ENCODE measurements around the gene ZBTB7B.
"Not testable (repeated sequence)": the region's sequence is repeated elsewhere in the genome, so short reads cannot be mapped to it uniquely, and the experiment has no call there.

The ZBTB7B gene

DNA sequence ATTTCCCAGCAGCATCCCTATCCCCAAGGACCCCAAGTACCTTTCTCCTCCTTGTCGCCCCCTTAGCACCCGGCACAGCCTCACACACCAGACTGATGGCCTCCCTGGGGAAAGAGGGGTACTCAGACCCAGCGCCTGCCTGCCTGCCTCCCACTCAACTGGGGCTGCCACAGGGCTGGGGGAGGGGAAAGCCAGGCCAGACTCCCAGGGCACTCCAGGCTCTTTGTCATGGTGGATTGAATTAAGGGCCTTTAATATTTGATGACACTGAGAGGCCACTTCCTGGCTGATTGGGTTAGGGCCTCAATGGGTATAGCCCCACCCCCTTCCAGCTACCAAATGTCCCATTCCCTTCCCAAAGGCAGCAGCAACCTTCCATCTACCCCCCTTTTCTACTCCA, 33.9 kb upstream of the ZBTB7B start:
- no peak for DNase-seq (ENCODE audit: low read depth in 2 of 2)

DNA sequence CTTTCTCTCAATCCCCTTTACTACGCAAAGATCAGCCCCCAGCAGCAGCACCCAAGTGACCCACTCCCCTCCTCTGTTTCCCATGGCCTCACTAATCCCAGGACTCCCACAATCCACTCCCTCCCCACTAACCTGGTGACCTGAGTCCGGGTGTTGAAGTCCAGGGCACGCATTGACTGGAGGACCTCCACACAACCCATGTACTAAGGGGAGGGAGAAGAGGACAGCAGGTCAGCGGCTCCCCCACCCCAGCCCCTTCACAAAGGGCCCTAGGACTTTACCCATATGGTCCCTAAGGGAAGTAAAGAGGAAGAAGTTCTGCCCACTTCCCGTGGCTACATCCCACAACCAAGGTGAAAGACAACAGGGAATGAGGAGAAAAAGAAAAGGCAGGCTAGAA, 33.4 kb upstream of the ZBTB7B start:
- DNase-seq (ENCODE audit: low read depth in 2 of 2) = no peak

DNA sequence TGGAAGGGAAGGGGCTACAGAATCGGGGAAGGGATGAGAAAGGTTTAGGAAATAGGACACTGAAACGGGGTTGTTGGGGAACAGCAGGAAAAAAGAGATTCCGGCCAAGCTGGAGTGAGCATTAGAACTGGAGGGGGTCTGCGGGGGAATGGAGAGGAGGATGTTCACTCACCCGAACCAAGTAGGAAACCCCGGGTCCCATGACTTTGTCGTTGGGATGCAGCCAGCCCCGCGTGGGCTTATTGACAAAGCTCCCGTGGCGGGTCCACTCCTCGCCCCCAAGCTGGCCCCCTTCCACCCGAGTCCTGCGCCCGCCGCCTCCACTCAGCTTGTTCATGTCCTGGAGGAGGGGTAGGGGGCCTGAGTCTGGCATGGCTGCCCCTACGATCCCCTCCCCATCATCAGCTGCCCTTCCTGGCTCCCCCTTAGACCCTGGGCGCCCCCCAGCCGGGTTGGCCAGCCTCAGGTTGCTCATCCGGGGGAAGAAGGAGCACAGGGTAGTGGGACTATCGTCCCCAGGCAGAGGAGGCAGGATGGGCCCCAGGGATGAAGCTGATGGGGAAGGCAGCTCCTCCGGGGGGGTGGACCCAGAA, 32.6 kb upstream of the ZBTB7B start:
- no peak for DNase-seq (ENCODE audit: low read depth in 2 of 2)

DNA sequence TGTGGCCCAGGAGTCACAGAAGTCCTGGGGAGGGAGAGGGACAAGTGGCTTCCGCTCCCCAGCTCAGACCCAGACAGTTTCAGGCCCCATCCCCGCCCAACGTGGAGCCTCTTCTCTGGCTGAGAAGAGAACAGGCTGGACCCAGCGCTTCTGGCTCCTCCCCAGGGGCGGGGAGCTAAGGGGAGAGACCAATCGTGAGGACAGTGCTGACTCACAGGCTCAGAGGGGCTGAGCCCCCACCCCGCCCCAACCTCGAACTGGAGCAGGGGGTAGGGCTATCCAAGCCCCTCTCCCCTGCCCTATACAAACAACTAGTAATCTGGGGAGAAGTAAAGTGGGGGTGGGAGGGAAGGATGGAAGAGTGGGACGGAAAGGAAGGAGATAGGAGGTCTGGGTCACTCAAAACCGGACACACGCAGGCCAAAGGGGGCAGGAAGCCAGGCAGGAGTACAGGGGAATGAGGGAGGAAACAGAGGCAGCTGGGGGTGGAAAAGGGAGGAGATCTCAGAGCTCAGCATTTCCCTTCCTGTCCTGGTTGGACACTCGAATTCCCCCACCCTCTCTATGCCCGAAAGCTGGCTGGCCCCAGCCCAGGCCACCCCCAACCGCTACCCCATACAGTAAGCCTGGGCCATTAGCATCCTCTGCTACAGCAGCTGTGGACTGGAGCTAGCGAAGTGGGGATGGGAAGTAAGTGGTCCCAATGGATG, 31.8 kb upstream of the ZBTB7B start, which contains the start of gene SHC1:
Gene SHC1 (minus strand): TSS at position 117 of the 710 bp plus-strand sequence. CDS start 221 bp downstream, outside the sequence.
- peak; percentile 88 to 89 for DNase-seq (ENCODE audit: low read depth in 2 of 2)

DNA sequence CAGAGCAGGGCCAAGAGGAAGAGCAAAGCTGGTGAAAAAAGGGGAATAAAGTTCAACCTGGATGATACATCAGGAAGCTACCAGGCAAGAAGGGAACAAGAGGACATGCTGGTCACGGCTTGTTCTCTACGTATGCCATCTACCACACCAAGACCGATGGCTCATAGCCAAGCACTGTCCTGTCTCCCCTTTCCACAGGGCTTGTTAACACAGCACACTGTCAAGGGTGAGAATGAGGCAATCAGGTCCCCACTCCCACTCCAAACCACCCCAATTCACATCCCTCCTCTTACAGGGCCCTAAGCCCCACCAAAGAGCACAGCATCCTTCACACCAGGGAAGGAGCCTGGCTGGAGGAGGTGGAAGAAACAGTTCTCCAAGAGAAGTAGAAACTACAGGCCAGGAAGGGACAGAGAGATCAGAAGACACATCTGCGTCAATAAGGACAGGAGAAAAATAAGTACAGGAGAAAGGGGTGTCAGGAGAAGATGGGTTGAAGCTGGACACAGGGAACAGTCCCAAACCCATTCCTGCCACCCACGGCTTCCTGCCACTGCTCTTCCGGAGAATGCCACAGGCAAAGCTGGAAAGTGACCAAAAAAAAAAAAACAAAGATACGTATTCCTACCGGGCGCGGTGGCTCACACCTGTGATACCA, 31.1 kb upstream of the ZBTB7B start:
- no peak for DNase-seq (ENCODE audit: low read depth in 2 of 2)

DNA sequence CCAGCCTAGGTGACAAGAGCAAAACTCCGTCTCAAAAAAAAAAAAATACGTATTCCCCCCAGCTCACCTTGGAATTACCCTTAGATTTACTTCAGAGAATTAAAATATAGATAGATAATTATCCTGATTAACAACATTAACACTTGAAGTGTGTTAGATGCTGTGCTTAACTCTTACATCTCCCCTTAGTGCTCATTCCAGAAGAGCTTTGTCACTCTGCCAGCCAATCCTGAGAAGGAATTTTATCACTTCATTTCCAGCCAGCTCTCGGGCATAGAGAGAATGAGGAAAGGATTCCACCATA, 30.4 kb upstream of the ZBTB7B start:
- peak; percentile 78 to 79 for DNase-seq (ENCODE audit: low read depth in 2 of 2)

DNA sequence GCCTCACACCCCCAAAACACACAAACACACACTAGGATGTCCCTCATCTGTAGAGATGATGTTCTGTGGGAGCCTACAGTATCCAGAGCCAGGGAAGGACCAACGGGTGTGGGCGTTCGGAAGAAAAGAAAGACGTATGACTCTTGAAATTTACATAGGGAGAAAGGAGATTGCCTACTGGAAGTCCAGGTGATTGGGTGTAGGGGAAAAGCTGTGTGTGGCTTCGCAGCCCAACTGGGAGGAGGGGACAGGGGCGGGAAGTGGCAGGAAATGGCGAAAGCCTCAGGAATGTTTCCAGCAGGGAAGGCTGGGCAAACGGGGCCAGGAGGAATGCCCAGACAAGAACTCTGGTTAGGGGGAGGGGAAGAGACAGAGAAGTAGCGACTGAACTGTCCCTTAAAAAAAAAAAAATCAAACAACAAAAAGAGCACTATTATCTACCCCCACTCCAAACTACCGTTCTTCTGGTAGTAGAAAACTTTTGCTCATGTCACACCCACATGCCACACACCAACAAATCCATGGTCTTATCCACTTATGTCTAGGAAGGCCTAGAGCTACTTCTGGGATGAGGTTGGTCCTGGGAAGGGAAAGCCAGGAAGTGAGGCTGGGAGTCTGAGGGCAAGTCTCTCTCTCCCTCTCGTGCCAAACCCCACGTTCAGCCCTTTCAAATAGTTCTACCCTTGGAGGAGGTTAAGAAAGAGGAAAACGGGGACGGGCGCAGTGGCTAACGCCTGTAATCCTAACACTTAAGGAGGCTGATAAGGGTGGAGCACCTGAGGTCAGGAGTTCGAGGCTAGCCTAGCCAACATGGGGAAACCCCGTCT, 29.9 kb upstream of the ZBTB7B start:
- DNase-seq (ENCODE audit: low read depth in 2 of 2) = peak; percentile 92 to 94

DNA sequence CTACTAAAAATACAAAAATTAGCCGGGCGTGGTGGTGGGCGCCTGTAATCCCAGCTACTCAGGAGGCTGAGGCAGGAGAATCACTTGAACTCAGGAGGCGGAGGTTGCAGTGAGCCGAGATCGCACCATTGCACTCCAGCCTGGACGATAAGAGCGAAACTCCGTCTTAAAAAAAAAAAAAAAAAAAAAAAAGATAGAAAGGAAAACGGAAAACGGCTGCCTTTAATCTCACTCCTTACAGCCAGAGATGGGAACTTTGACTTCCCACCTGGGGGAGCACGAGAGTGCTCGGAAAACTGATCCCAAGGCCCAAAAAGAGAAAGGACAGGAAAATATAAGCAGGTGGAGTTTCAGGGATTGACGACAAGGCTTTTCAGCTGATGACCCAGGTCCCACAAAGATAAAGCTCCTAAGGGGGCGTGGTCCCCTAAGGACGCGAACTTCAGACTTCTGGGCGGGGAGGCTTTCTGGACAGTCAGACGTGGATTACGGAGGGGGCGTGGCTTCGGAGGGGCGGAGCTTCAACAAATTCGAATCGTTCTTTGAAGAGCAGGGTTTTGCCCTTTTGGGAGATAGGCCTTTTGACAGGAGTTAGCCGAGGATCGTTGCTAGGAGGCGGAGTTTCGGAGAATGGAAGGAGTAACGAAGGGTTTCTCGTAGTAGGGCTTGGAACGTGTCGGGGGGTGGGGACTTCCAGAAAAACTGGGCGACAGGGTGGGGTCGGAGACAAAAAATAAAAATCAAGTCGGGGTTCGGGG, 29.1 kb upstream of the ZBTB7B start:
- DNase-seq (ENCODE audit: low read depth in 2 of 2) = peak; percentile 91 to 93

DNA sequence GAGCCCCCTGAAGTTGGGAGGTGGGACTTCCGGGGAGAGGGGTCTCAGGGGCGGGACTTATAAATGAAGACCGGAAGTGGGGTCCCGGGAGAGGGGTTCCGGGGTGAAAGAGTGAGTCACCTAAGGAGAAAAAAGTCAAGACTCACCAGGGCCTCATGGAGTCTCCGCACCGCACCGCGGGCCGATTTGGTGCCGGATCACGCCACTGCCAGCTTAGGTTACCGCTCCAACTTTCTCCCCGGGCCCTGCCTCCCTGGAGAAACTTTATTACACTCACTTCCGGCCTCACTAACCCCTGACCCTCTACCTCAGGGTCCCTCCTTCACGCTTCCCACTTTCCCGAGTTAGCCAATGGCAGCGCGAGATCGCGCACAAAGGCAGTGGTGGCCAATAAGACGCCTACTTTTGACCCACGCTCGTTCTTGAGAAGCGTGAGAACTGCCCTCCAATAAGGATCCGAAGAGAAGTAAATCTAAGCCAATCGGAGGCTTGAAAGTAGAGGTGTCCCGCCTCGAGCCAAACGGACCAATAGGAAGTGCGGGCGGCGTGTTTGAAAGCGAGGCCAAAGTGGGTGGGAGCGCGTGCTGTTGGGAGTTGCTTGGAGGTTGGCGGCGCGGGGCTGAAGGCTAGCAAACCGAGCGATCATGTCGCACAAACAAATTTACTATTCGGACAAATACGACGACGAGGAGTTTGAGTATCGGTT, 28.3 kb upstream of the ZBTB7B start, which contains the start of gene CKS1B:
Gene CKS1B (plus strand): TSS at position 580 of the 706 bp plus-strand sequence. CDS start 65 bp downstream, at position 645.
- DNase-seq (ENCODE audit: low read depth in 2 of 2) = peak; percentile 100

DNA sequence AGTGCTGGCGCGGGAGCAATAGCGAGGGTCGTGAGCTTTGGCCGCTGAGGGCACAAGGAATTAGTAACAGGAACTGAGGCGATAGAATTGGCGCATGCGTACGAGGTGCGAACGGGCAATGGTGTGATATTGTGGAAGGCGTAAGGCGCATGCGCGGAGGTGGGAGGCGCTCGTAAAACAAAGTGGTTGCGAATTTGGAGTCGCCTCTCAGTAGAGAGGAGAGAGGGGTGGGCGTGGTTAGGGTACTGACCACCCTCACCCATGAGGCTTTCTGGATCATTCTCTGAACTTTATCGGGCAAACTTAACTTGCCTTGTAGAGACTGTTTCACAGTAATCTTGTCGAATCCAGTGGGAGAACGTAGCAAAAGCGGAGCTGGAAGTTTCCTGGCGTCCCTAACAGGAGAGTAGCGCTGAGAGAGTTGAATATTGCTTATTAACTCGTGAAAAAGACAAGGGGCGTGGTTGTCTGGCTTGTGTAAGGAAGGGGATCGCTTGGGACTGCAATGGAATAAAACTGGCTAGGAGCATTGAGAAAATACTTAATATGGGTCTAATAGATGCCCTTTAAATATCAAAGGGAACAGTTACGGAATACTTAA, 27.7 kb upstream of the ZBTB7B start:
- DNase-seq (ENCODE audit: low read depth in 2 of 2) = peak; percentile 90 to 92

DNA sequence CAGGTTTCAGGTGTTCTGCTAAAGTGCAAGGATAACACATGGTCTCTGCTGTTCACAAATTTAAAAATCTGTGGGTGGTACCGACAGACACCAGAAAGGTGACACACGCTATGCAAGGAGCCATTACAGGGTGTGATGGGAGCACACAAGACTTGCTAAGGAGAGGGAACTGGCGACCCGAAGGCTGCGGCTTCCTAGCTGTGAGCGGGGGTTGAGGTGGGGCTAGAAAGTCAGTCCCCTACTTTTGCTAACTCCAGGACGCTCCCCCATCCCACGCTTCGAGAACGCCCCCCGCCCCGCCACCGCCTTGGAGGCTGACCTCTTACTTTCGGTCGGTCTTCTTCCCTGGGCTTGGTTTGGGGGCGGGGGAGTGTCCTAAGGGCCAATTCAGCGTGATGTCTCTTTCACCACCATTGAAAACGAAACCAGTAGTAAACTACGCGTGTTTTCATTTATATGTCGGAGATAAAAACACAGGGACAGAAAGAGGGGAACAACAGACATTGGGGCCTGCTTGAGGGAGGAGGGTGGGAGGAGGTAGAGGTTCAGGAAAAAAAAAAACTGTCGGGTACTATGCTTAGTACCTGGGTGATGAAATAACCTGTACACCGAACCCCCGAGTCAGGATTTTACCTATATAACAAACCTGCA, 27.1 kb upstream of the ZBTB7B start:
- no peak for DNase-seq (ENCODE audit: low read depth in 2 of 2)

DNA sequence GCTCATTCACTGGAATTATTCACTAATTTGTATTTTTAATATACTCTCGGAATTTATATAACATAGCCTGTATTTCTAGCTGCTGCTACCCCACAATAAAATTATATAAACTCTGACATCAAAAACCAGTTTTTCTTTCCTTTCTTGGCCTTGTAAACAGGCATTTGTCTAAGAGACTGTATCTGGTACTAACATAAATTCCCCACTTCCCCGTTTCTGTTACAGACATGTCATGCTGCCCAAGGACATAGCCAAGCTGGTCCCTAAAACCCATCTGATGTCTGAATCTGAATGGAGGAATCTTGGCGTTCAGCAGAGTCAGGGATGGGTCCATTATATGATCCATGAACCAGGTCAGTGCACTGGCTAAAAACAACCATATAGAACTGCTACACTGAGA, 24.8 kb upstream of the ZBTB7B start:
- DNase-seq (ENCODE audit: low read depth in 2 of 2) = not testable (repeated sequence)

DNA sequence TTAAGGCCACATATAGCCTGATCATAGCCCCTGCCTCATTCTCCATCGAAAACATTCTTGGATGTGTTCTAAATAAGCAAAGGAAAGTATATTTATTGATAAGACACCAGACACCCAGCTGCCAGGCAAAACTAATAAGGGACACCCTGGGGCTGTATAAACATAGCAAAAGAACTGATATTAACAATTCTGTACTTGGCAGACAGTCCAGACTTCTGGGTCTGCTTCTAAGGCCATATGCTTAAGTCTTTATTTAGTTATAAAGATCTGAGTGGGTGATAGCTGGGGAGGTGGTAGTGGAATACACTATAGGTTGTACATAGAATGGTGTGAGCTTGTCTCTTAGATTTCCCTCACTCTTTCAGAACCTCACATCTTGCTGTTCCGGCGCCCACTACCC, 24.2 kb upstream of the ZBTB7B start:
- no peak for DNase-seq (ENCODE audit: low read depth in 2 of 2)

DNA sequence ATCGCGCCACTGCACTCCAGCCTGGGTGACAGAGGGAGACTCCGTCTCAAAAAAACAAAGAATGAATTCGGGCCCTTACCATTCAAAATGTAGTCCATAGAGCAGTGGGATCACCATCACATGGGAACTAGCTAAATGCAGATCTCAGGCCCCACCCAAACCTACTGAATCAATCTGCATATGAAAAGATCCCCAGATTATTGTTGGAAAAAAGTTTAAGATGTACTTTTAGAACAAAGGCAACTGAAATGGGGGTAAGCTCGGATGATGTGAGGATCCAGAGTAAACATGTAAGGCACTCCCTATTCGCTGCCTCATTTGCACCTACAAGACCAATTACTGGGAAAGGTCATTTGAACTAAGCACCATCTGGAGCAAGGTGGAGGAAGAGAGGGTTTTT, 20.3 kb upstream of the ZBTB7B start:
- DNase-seq (ENCODE audit: low read depth in 2 of 2) = no peak

DNA sequence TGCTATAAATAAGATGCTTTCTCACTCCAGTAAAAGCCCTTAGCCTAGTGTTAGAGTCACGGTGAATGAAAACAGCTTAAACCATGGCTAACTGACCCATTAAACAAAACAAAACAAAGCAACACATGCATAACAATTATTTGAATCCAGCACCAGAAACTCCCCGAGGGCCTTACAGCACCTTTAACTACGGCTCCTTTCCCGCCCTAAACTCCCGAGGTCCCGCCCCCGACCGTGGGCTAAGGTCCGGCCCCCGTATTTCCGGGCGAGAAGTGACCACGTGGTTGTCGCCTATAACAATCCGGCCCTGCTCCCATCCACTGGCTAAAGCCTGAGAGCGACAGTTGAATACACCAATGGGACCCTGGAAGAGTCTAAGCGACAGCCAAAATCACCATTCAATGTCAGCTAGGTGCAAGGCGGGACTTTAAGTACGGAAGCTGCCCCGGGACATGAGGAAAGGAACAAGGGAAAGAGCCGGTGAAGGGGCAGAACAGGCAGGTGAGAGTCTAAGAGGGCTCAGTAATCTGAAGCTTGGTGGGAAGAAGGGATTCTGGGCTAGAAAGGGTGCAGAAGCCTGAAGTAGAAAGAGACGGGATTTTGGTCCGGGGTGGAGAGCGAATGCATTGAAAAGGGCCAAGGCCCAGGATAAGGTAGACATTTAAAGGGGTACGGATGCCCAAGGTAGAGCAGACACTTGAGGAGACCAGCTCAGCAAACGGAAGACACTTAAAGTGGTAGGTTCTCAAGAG, 19.5 kb upstream of the ZBTB7B start, which contains the start of gene FLAD1:
Gene FLAD1 (plus strand): TSS at position 448 of the 752 bp plus-strand sequence. CDS start 351 bp downstream, outside the sequence.
- DNase-seq (ENCODE audit: low read depth in 2 of 2) = peak; percentile 100

DNA sequence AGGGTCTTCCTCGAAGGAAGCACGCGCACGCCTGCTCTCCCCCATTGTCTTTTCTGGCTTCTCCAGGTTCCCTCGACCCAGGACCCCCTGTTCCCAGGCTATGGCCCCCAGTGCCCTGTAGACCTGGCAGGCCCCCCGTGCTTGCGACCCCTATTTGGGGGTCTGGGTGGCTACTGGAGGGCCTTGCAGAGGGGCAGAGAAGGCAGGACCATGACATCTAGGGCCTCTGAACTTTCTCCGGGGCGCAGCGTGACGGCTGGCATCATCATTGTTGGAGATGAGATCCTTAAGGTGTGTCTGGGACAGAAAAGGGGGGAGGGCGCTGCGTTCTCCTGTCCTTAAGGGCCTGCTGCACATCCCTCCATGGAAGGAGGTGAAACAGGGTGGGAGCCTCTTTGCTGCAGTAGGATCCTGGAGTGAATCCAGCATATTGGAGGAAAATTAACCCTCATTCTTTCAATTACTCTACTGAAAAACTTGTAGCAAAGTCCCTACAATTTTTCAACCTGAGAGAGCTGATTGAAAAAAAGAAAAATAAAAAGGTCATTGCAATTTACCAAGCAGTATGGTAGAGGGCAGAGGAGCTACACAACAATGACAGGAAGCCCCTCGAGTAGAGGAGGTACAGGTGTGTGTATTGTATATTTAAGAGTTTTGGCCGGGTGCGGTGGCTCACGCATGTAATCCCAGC, 18.7 kb upstream of the ZBTB7B start:
- DNase-seq (ENCODE audit: low read depth in 2 of 2) = no peak

DNA sequence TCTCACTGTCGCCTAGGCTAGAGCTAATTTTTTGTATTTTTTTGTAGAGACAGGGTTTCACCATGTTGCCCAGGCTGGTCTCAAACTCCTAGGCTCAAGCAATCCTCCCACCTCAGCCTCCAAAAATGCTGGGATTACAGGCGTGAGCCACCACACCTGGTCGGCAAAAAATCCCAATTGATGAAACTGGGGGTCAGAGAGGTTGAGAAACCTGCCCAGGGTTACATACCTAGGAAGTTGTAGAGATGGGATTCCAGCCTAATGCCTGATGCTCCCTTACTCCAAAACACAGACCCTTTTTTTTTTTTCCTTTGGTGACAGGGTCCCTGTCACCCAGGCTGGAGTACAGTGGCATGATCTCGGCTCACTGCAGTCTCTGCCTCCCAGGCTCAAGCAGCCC, 15.9 kb upstream of the ZBTB7B start:
- DNase-seq (ENCODE audit: low read depth in 2 of 2) = not testable (repeated sequence)

DNA sequence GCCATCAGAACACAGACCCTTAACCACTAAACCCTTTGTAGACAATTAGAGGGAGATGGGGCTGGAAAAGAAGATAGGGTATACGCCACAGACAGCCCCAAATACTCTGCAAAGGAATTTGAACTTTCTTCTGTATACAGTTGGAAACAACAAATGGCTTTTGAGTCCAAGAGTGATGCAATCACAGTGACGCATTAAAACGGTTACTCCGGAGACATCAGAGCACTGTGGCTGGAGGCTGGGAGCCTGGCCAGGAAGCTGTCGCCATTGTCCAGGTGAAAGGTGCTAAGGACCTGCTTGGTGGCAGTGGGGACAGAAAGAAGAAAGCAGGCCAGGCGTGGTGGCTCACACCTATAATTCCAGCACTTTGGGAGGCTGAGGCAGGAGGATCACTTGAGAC, 15.3 kb upstream of the ZBTB7B start:
- DNase-seq (ENCODE audit: low read depth in 2 of 2) = no peak

Data from fibroblast of skin of left quadriceps (primary cell).